ENCODE measurements around the gene NAA35. TPM values are rescaled to one million over a fixed set of nuclear protein-coding genes. Genes with fewer than 3 reads are reported as not detected.

Gene NAA35
- total and polyA plus RNA-seq, 2 of the 8 experiments (the other 6 are each of a cell fraction or from before 2014, with no cell fraction given), result 12.9 to 35.2 TPM

- H2AFZ ChIP-seq (ENCODE audit: low read length), result no peak overlapping the region
- no peak overlapping the region for H2AK5ac ChIP-seq (ENCODE audit: low read depth, low read length)
- no peak overlapping the region for H3K4me3 ChIP-seq (ENCODE audit: extremely low read depth in 1 of 4, insufficient read depth in 2 of 4, low read depth in 3 of 4, low read length in 4 of 4)
- no peak overlapping the region for H3K9ac ChIP-seq (replicated peaks in 1 of 4; ENCODE audit: extremely low read depth in 1 of 4, low read depth in 3 of 4, low read length in 3 of 4)
- H3K27me3 ChIP-seq (replicated peaks in 1 of 4; ENCODE audit: control insufficient read depth in 3 of 4, extremely low read depth in 1 of 4, insufficient read depth in 3 of 4, low read length in 3 of 4), result no peaks in the 10 kb centered on the region
- H3K56ac ChIP-seq (replicated peaks; ENCODE audit: insufficient read length, low read depth, low read length), result no peak overlapping the region
- no peak overlapping the region for H4K91ac ChIP-seq (replicated peaks; ENCODE audit: insufficient read length, low read length)
- peaks cover 2% of the 10 kb centered on the region; the same call in 1 of the 2 replicates for H3K79me1 ChIP-seq (ENCODE audit: low read depth, low read length)
- H3K9me3 ChIP-seq (ENCODE audit: insufficient read depth in 2 of 2, low read depth in 1 of 2, low read length in 1 of 2), result no peaks in the 10 kb centered on the region
- 94% methylated on average over 1 of the region's 1 CpG; no CpG with 5 or more reads in 1 of the 2 experiments for WGBS, 2 experiments (ENCODE audit: extremely low coverage in 1 of 2, insufficient coverage in 1 of 2, insufficient read length in 1 of 2, insufficient replicate concordance in 2 of 2, low coverage in 1 of 2, low lambda C conversion rate in 2 of 2, missing lambda C conversion rate in 1 of 2)
- H4K8ac ChIP-seq (ENCODE audit: extremely low read depth, insufficient read depth, low read length), result no peak overlapping the region
- DNase-seq (ENCODE audit: low read depth in 1 of 2, low spot score in 2 of 2) (no peak), FAIRE-seq (no peak)
- peaks cover 20 to 73% of the 10 kb centered on the region in 2 experiments for H3K79me2 ChIP-seq (ENCODE audit: control insufficient read depth in 1 of 2, insufficient read depth in 2 of 2, low read length in 2 of 2)
- ChIA-PET CTCF (ENCODE audit: partially characterized antibody) (interaction anchor here (1.4 kb wide), 1 partner anchor 122 kb away, joined by 3 read pairs; no protein-coding TSS in a partner anchor), POLR2A (ENCODE audit: partially characterized antibody) (interaction anchor here (0.9 kb wide), 1 partner anchor 331 kb away, joined by 3 read pairs; no protein-coding TSS in a partner anchor)
- no peak overlapping the region for H3K4me2 ChIP-seq (ENCODE audit: insufficient read depth in 1 of 2, low read depth in 2 of 2, low read length in 2 of 2)
- H3K36me3 ChIP-seq (ENCODE audit: control insufficient read depth in 2 of 4, insufficient read depth in 4 of 4, low read length in 3 of 4), result peaks cover 5 to 44% (median 15%) of the 10 kb centered on the region in 4 experiments; a peak in 7 of 8 replicates
- H3K4ac ChIP-seq (replicated peaks; ENCODE audit: insufficient read length, low read depth, low read length), result no peak overlapping the region
- H3K4me1 ChIP-seq (replicated peaks in 1 of 4; ENCODE audit: control insufficient read depth in 3 of 4, insufficient read depth in 4 of 4, low read length in 3 of 4), result peaks cover 0 to 3% (median 0%) of the 10 kb centered on the region in 4 experiments; a peak in 2 of 7 replicates
- peaks cover 0 to 7% of the 10 kb centered on the region in 2 experiments for H4K20me1 ChIP-seq (replicated peaks in 1 of 2; ENCODE audit: control insufficient read depth in 1 of 2, insufficient read depth in 2 of 2, low read length in 2 of 2)
- no peak overlapping the region for H3K27ac ChIP-seq (ENCODE audit: low read depth, low read length)
- no peak overlapping the region for H3K18ac ChIP-seq (ENCODE audit: extremely low read depth, low read length)
- H2BK120ac ChIP-seq (replicated peaks; ENCODE audit: low read depth, low read length), result no peak overlapping the region
- peaks cover 5% of the 10 kb centered on the region for H3K23me2 ChIP-seq (ENCODE audit: low read depth, low read length)
- H2BK5ac ChIP-seq (ENCODE audit: low read depth, low read length), result no peak overlapping the region
- no peak overlapping the region for H4K5ac ChIP-seq (ENCODE audit: insufficient read length, low read depth, low read length)
- H2BK20ac ChIP-seq (ENCODE audit: low read length), result no peak overlapping the region
- H3K23ac ChIP-seq (ENCODE audit: insufficient read length), result no peak overlapping the region
- no peak overlapping the region for H3K14ac ChIP-seq (ENCODE audit: insufficient read length)
- H2BK12ac ChIP-seq (ENCODE audit: low read depth, low read length), result no peak overlapping the region
- H2BK15ac ChIP-seq (ENCODE audit: low read length), result no peak overlapping the region
- TF ChIP-seq E2F6 (IDR thresholded peaks at IDR 0.05) (no peak), TEAD4 (IDR thresholded peaks at IDR 0.05; ENCODE audit: low read depth, low read length) (no peak), NRF1 (IDR thresholded peaks at IDR 0.05; ENCODE audit: low read depth, low read length) (no peak), HDAC6 (IDR thresholded peaks at IDR 0.05; ENCODE audit: low read depth, low read length) (no peak), TCF12 (IDR thresholded peaks at IDR 0.05; ENCODE audit: low read depth, low read length) (no peak), SIN3A (conservative IDR thresholded peaks at IDR 0.05 in 1 of 2, IDR thresholded peaks at IDR 0.05 in 1 of 2; ENCODE audit: low read depth in 1 of 2, low read length in 2 of 2) (no peak), EGR1 (IDR thresholded peaks at IDR 0.05; ENCODE audit: borderline replicate concordance, low read depth, low read length) (no peak), POLR2AphosphoS5 (IDR thresholded peaks at IDR 0.05; ENCODE audit: low read depth, low read length) (no peak), TAF1 (IDR thresholded peaks at IDR 0.05; ENCODE audit: low read depth, low read length) (no peak), BACH1 (IDR thresholded peaks at IDR 0.05; ENCODE audit: low read length) (no peak), BCL11A (IDR thresholded peaks at IDR 0.05; ENCODE audit: low read depth in 2 of 2, low read length in 2 of 2) (no peak), SP2 (IDR thresholded peaks at IDR 0.05; ENCODE audit: low read length) (no peak), CBX5 (IDR thresholded peaks at IDR 0.05; ENCODE audit: low read depth, low read length) (no peak)
These were observed 2.9 kb downstream of the NAA35 start for GRCh38 chr9:85943757-85944430.
